ENCODE results near the gene ZNF76. TPM values are rescaled to one million over a fixed set of nuclear protein-coding genes. Genes with fewer than 3 reads are reported as not detected.

Gene ZNF76
- total RNA-seq, 3 donors from 2014 or later = 33.2 to 42.6 (median 36.2) TPM

DNA sequence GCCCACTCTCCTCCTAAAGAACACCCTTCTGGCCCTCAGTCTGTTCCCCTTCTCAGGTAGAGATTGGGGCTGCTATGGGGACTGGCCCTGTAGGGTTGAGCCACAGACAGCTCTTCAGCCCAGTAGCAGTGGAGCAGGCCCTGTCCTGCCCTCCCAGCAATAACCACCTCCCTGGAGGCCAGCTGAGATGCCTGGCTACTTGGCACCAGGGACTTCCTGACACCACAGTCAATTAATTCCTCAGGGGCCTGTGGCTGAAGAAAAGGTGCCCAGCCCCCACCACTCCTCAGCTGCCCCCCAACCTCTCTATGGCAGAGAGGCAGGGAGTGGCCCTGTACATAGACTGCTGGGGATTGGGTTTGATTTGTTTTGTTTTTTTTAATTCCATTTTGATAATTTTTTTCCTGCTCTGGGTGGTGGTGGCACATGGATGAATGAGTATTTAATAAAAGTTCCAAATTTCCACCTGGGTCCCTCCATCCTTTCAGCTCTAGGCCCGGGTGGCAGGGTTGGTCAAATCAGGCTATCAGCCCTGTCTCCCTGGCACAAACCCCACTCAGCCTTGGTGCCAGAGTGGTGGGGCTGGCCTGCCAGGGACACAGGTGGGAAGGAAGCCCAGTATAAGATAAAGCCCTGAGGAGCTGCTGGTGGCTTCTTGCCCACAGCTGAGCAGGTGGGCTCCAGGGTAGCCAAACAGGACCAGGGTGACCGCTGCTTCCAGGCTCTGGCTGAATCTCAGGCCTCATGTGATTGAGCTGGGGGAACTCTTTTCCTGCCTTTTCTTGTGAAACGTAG is 36.2 kb downstream of the ZNF76 start:
- DNase-seq = no peak
- Histone ChIP-seq H3K4me3 (no peak overlapping the region), H3K36me3 (ENCODE audit: low read depth) (no peaks in the 10 kb centered on the region), H3K4me1 (ENCODE audit: low read depth) (peaks cover 13% of the 10 kb centered on the region), H3K9me3 (no peaks in the 10 kb centered on the region)
- ATAC-seq = no peak
- intact Hi-C loops (cut with DNase I, micrococcal nuclease) = no loop called here
- TF ChIP-seq, protein P1, sequence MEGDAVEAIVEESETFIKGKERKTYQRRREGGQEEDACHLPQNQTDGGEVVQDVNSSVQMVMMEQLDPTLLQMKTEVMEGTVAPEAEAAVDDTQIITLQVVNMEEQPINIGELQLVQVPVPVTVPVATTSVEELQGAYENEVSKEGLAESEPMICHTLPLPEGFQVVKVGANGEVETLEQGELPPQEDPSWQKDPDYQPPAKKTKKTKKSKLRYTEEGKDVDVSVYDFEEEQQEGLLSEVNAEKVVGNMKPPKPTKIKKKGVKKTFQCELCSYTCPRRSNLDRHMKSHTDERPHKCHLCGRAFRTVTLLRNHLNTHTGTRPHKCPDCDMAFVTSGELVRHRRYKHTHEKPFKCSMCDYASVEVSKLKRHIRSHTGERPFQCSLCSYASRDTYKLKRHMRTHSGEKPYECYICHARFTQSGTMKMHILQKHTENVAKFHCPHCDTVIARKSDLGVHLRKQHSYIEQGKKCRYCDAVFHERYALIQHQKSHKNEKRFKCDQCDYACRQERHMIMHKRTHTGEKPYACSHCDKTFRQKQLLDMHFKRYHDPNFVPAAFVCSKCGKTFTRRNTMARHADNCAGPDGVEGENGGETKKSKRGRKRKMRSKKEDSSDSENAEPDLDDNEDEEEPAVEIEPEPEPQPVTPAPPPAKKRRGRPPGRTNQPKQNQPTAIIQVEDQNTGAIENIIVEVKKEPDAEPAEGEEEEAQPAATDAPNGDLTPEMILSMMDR (IDR thresholded peaks at IDR 0.05) = no peak

DNA sequence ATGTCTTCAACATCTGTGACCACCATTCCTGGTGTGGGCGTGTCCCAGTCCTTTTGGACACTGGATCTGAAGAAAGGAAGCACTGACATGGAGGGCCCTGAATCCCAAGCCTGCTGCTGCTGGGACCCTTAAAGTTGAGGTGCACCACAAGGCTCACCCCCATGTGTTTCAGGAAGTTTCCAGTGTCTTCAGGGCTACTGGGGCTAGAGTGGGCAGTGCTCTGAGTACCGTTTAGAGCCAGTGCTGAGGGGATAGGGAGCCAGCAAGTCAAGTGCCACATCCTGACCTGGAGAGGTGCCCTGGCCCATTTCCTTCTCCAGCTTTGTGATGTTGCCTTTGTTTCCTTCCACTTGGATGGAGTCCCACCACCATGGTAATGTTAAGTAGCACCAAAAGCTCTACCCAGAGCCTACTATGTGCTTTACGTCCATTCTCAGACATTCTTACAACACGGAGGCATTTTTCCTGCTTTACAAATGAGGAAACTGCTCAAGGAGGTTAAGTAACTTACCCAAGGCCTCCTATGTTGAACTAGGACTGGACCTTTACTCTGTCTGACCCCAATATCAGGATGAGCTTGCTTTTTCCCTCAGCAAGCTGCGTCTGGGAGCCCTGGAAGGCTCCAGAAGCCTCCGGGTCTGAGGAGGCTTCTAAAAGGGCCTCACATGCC is 37.5 kb downstream of the ZNF76 start:
- intact Hi-C loops (cut with DNase I, micrococcal nuclease) = no loop called here
- TF ChIP-seq, protein P1 (IDR thresholded peaks at IDR 0.05) = no peak
- Histone ChIP-seq H3K36me3 (ENCODE audit: low read depth) (no peaks in the 10 kb centered on the region), H3K4me1 (ENCODE audit: low read depth) (peaks cover 13% of the 10 kb centered on the region), H3K9me3 (no peaks in the 10 kb centered on the region), H3K4me3 (no peak overlapping the region)
- ATAC-seq = no peak
- DNase-seq = no peak

DNA sequence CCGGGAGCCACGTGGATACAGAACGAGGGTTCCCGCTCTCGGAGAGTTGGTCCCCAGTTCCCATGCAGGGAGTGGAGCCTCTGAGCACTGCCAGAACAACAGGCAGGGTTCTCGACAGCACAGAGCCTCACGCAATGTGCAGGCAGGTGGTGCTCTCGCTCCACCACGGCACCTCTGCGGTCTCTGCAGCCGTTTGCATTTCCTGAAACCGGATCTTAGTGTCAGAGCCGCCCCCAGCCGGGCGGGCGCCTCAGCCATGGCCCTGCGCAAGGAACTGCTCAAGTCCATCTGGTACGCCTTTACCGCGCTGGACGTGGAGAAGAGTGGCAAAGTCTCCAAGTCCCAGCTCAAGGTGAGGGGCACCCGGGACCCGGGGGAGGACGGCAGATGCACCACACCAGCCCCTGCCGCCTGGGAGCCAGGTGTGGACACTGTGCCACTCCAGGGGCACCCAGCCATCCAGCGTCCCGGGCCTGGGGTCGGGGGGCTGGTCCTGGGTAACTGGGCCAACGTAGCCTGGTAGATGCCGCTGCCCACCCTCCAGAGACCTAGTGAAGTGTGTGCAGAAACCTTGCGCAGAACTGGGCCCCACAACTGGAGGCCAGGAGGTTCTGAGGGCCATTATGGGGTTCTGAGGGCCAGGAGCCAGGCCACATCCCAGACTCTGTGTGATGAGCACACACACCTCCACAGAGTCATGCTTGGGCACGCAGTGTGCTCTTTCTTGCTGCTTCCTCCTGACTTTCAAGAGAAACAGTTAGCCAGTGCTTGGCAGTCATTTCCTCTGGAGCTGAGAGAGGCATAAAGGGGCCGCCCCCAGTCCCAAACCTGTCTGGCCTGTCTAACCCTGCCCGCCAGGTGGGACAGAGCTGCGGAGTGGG is 38.3 kb downstream of the ZNF76 start, which contains the start of gene DEF6:
DEF6 (plus strand) TSS at position 218 of the 881 bp plus-strand sequence; CDS start at position 257, 39 bp downstream.
- Histone ChIP-seq H3K36me3 (ENCODE audit: low read depth) (no peaks in the 10 kb centered on the region), H3K4me3 (peak within 1 kb of the TSS; percentile 35), H3K4me1 (ENCODE audit: low read depth) (peaks cover 21% of the 10 kb centered on the region), H3K9me3 (no peaks in the 10 kb centered on the region)
- TF ChIP-seq, protein P1 (IDR thresholded peaks at IDR 0.05) = peak; percentile 71
- DNase-seq (peak; percentile 89 to 92 (median 92)), ATAC-seq (peak; percentile 94)
- intact Hi-C loops (cut with DNase I, micrococcal nuclease) = no loop called here

DNA sequence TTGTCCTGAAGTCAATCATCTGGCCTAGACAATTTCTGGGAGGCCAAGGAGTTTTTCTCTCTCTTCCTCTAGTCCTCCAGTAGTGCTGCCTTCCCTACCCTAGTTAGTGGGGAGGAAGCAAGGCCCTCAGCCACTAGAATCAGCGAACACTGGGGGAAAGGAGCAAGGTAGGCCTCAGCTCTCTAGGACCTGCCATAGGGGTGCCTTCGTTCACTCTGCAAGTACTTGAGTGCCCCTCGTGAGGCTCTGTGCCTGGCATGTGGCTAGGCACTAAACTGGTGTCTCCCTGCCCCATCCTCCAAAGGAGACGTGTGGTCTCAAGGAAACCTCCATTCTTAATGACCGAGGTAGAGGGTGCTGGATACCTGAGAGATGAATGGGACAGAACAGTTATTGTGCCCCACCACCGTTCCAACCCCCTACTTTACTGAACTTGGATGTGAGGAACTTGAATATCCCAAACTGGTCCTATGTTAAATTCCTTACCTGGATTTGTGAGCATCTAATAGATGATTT is 39.1 kb downstream of the ZNF76 start:
- DNase-seq (no peak), ATAC-seq (no peak)
- H3K4me1 ChIP-seq (ENCODE audit: low read depth) = peaks cover 25% of the 10 kb centered on the region
- TF ChIP-seq, protein P1 (IDR thresholded peaks at IDR 0.05) = no peak
- no peaks in the 10 kb centered on the region for H3K36me3 ChIP-seq (ENCODE audit: low read depth)
- no peak overlapping the region for H3K4me3 ChIP-seq
- intact Hi-C loops (cut with DNase I, micrococcal nuclease) = no loop called here
- H3K9me3 ChIP-seq = no peaks in the 10 kb centered on the region

DNA sequence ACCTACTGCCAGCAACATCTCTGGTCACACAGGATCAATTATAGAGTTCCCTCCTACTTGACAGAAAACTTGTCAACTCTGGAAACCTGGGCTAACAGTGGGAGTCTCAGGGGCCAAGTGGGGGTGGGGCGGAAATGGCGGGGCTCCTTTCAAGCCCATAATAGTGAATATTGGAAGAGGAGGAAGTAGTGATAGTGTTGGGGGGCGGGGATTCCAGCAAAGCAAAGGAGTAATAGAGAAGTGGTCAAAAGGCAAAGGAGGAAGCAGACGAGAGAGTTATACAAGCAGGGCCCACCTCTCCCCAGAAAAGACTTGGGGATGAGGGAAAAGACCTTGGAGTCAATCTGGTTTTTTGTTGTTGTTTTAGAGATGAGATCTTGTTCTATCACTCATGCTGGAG is 40.1 kb downstream of the ZNF76 start:
- TF ChIP-seq, protein P1 (IDR thresholded peaks at IDR 0.05) = no peak
- H3K9me3 ChIP-seq = no peaks in the 10 kb centered on the region
- DNase-seq = peak; percentile 55 to 69 (median 60)
- ATAC-seq = no peak
- intact Hi-C loops (cut with DNase I, micrococcal nuclease) = no loop called here
- H3K4me3 ChIP-seq = no peak overlapping the region
- H3K4me1 ChIP-seq (ENCODE audit: low read depth) = peaks cover 28% of the 10 kb centered on the region
- no peaks in the 10 kb centered on the region for H3K36me3 ChIP-seq (ENCODE audit: low read depth)

Measured in mucosa of descending colon (tissue), 3 donors.